HCT116 (cell line): Measurements from ENCODE around the gene METTL24. TPM values are rescaled to one million over a fixed set of nuclear protein-coding genes. Genes with fewer than 3 reads are reported as not detected.

Source experiments
- ATAC-seq: fragments of 200-7000 bp; cut with Tn5 transposase; 2 replicates; pipeline ENCODE4 v1.9.1; 2020; ENCODE audit warnings: mild to moderate bottlenecking, moderate library complexity
- BruUV-seq: library from RNA; stranded (reverse); fragments of 400-500 nt; replicated peaks from 2 replicates; lab custom pipeline; 2021; lab: Mats Ljungman, UMichigan
- CTCF ChIA-PET: fragments of 300-600 bp; sonication (Branson Sonifier 250); formaldehyde crosslinking; loops from one replicate; lab custom pipeline; 2021; ENCODE audit warnings: antibody characterized with exemption; lab: Charles Lee
- POLR2A ChIA-PET: fragments of 300-600, 350-600 bp; sonication (Branson Sonifier 250); formaldehyde crosslinking; loops from one replicate; lab custom pipeline; 2021; ENCODE audit warnings: antibody characterized with exemption; lab: Charles Lee
- RAD21 ChIA-PET, 2 experiments: fragments of 300-600 bp; sonication (Branson Sonifier 250); formaldehyde crosslinking; loops; one replicate each; lab custom pipeline; 2023; ENCODE audit warnings: low total read pairs in 2 of 2; ENCODE audit not compliant: uncharacterized antibody in 2 of 2, unreplicated experiment in 2 of 2, low non-redundant PET in 1 of 2; lab: Charles Lee
- DNase-seq: peaks from one replicate; pipeline ENCODE4 v3.0.0-alpha.2; 2010; ENCODE audit warnings: low read depth, low spot score
- H2AFZ ChIP-seq: fragments of 200-600 bp; shearing (Covaris generic), sonication (generic); 2 replicates; pipeline ENCODE4 v1.6.1; 2017; ENCODE audit warnings: low read depth, mixed run types, mixed read lengths, antibody characterized with exemption, low read length; ENCODE audit not compliant: poor library complexity, severe bottlenecking
- H3K27ac ChIP-seq: 2 replicates; pipeline ENCODE4 v1.5.1; 2012; ENCODE audit warnings: low read depth, low read length
- H3K27me3 ChIP-seq: fragments of 200-600 bp; sonication (generic); 2 replicates; pipeline ENCODE4 v1.6.1; 2016; ENCODE audit warnings: mixed run types, low read length, mixed read lengths; ENCODE audit not compliant: insufficient read depth
- H3K36me3 ChIP-seq, 2 experiments: fragments of 200-500 bp in 1 of 2; fragments of 200-600 bp in 1 of 2; sonication (Bioruptor generic) in 1 of 2; sonication (generic) in 1 of 2; 2 replicates each; pipeline versions ENCODE4 v1.5.1 to v1.6.1; 2014 to 2016; ENCODE audit warnings: low read length in 2 of 2, inconsistent platforms in 1 of 2, mixed read lengths in 1 of 2, mixed run types in 1 of 2; ENCODE audit not compliant: insufficient read depth in 2 of 2, control insufficient read depth in 1 of 2
- H3K4me1 ChIP-seq, 2 experiments: fragments of 200-600 bp in 1 of 2; sonication (generic) in 1 of 2; 2 replicates each; pipeline versions ENCODE4 v1.5.1 to v1.6.1; 2012 to 2017; ENCODE audit warnings: low read length in 2 of 2, inconsistent platforms in 1 of 2, mild to moderate bottlenecking in 1 of 2, mixed read lengths in 1 of 2, mixed run types in 1 of 2, moderate library complexity in 1 of 2; ENCODE audit not compliant: insufficient read depth in 2 of 2, control insufficient read depth in 1 of 2
- H3K4me2 ChIP-seq: fragments of 200-600 bp; sonication (generic); 2 replicates; pipeline ENCODE4 v1.6.1; 2017; ENCODE audit warnings: mixed run types, low read length, mixed read lengths
- H3K4me3 ChIP-seq, 2 experiments: fragments of 200-600 bp in 1 of 2; sonication (generic) in 1 of 2; replicated peaks in 1 of 2; 2 replicates each; pipeline ENCODE4 v1.5.1; 2011 to 2016; ENCODE audit warnings: low read length in 2 of 2, control low read depth in 1 of 2, low read depth in 1 of 2, mild to moderate bottlenecking in 1 of 2, mixed read lengths in 1 of 2, mixed run types in 1 of 2
- H3K79me2 ChIP-seq: fragments of 200-600 bp; sonication (generic); 2 replicates; pipeline ENCODE4 v1.6.1; 2017; ENCODE audit warnings: mild to moderate bottlenecking, mixed run types, low read length, moderate library complexity, mixed read lengths; ENCODE audit not compliant: insufficient read depth
- H3K9ac ChIP-seq: fragments of 200-600 bp; sonication (generic); 2 replicates; pipeline ENCODE4 v1.6.1; 2016; ENCODE audit warnings: low read length, mixed read lengths
- H3K9me2 ChIP-seq: fragments of 200-600 bp; sonication (generic), shearing (Covaris generic); 2 replicates; pipeline ENCODE4 v1.6.1; 2017; ENCODE audit warnings: mixed run types, mild to moderate bottlenecking, moderate library complexity; ENCODE audit not compliant: insufficient read depth
- H3K9me3 ChIP-seq, 2 experiments: fragments of 200-500 bp in 1 of 2; fragments of 200-600 bp in 1 of 2; sonication (Bioruptor generic) in 1 of 2; sonication (generic) in 1 of 2; 2 replicates each; pipeline ENCODE4 v1.6.1; 2014 to 2017; ENCODE audit warnings: low read length in 2 of 2, mixed read lengths in 2 of 2, inconsistent platforms in 1 of 2, low read depth in 1 of 2, mild to moderate bottlenecking in 1 of 2, mixed run types in 1 of 2, moderate library complexity in 1 of 2; ENCODE audit not compliant: control insufficient read depth in 1 of 2, insufficient read depth in 1 of 2
- H4K20me1 ChIP-seq: fragments of 200-600 bp; sonication (generic), shearing (Covaris generic); 2 replicates; pipeline ENCODE4 v1.6.1; 2017; ENCODE audit warnings: mixed run types, mild to moderate bottlenecking, moderate library complexity; ENCODE audit not compliant: insufficient read depth
- CEBPB ChIP-seq: IDR thresholded peaks from 2 replicates; pipeline ENCODE4 v1.6.1; 2012; ENCODE audit warnings: low read depth
- CTCF ChIP-seq, 3 experiments: fragments of 200-600 bp in 1 of 3; sonication (generic) in 1 of 3; IDR thresholded peaks in 2 of 3; conservative IDR thresholded peaks in 1 of 3; 2 replicates each; pipeline ENCODE4 v1.5.1; 2012 to 2017; ENCODE audit warnings: low read depth in 2 of 3, low read length in 2 of 3, antibody characterized with exemption in 1 of 3, borderline replicate concordance in 1 of 3, control low read depth in 1 of 3, mild to moderate bottlenecking in 1 of 3, mixed read lengths in 1 of 3, mixed run types in 1 of 3, moderate library complexity in 1 of 3; ENCODE audit not compliant: insufficient read depth in 1 of 3
- FOSL1 ChIP-seq: IDR thresholded peaks from 2 replicates; pipeline ENCODE4 v1.6.1; 2012; ENCODE audit warnings: low read depth
- MAX ChIP-seq: IDR thresholded peaks from 2 replicates; pipeline ENCODE4 v1.6.1; 2012
- POLR2A ChIP-seq: IDR thresholded peaks from 2 replicates; pipeline ENCODE4 v1.7.0; 2011; ENCODE audit warnings: borderline replicate concordance; ENCODE audit not compliant: insufficient read depth, insufficient read length; ENCODE audit errors: extremely low read depth
- POLR2AphosphoS5 ChIP-seq: IDR thresholded peaks from 2 replicates; pipeline ENCODE4 v1.6.1; 2011; ENCODE audit warnings: mild to moderate bottlenecking, low read depth, low read length, moderate library complexity
- SIN3A ChIP-seq: IDR thresholded peaks from 2 replicates; pipeline ENCODE4 v1.6.1; 2012; ENCODE audit warnings: low read depth
- SP1 ChIP-seq: IDR thresholded peaks from 2 replicates; pipeline ENCODE4 v1.6.1; 2012; ENCODE audit warnings: low read depth
- TCF7L2 ChIP-seq: IDR thresholded peaks from 2 replicates; pipeline ENCODE4 v1.7.0; 2011; ENCODE audit warnings: borderline replicate concordance, inconsistent platforms; ENCODE audit not compliant: insufficient read depth, insufficient read length; ENCODE audit errors: extremely low read depth
- ZBTB33 ChIP-seq: IDR thresholded peaks from 2 replicates; pipeline ENCODE4 v1.6.1; 2011; ENCODE audit warnings: mild to moderate bottlenecking, low read length, moderate library complexity; ENCODE audit not compliant: insufficient replicate concordance; ENCODE audit errors: extremely low read depth
- ZFX ChIP-seq: fragments of 450-650 bp; IDR thresholded peaks from 2 replicates; pipeline ENCODE4 v1.6.1; 2017
- intact Hi-C: fragments of 100-400 bp; cut with micrococcal nuclease; formaldehyde crosslinking; loops from 2 replicates; pipeline ENCODE4 v1.10.0; 2022
- total RNA-seq: library from RNA; stranded (reverse); gene quantifications from one replicate; pipeline ENCODE4 v1.2.1, GENCODE V29; 2021; ENCODE audit not compliant: unreplicated experiment

The METTL24 gene
- total RNA-seq, 1 experiment from 2014 or later: not detected

- Histone ChIP-seq H3K27me3 (no peaks in the 10 kb centered on the region), H3K9ac (no peak overlapping the region), H3K27ac (no peak overlapping the region), H3K79me2 (no peaks in the 10 kb centered on the region), H3K36me3 (peaks cover 7 to 11% of the 10 kb centered on the region in 2 experiments; a peak in 3 of 4 replicates), H3K9me3 (no peaks in the 10 kb centered on the region), H3K4me2 (no peak overlapping the region), H4K20me1 (no peaks in the 10 kb centered on the region), H2AFZ (no peak overlapping the region), H3K9me2 (no peaks in the 10 kb centered on the region), H3K4me3 (no peak overlapping the region), H3K4me1 (no peaks in the 10 kb centered on the region)
- no peak for ATAC-seq
- no TSS peak for BruUV-seq
- TF ChIP-seq POLR2A: no peak
- no peak for TF ChIP-seq SP1
- no peak for TF ChIP-seq SIN3A
- no peak for TF ChIP-seq CTCF (IDR thresholded peaks at IDR 0.05 in 2 of 3, conservative IDR thresholded peaks at IDR 0.05 in 1 of 3; ENCODE audit: borderline replicate concordance in 1 of 3, insufficient read depth in 1 of 3, low read depth in 2 of 3, low read length in 2 of 3)
- TF ChIP-seq TCF7L2: no peak
- TF ChIP-seq ZBTB33: no peak
- no peak for TF ChIP-seq POLR2AphosphoS5
- TF ChIP-seq MAX: no peak
- no peak for TF ChIP-seq FOSL1
- TF ChIP-seq CEBPB: no peak
- TF ChIP-seq ZFX: no peak
- ChIA-PET RAD21 (no interaction called here), POLR2A (no interaction called here), CTCF (no interaction called here)
- intact Hi-C loops: no loop called here
- no peak for DNase-seq
These were observed 150.5 kb downstream of the METTL24 start for GRCh38 chr6:110207652-110208051.
